GM12874 (cell line): ENCODE results near the gene PYGB.

Experiments used
- TF ChIP-seq, protein P1 (sequence below): IDR thresholded peaks from 2 replicates; pipeline ENCODE4 v1.5.1; 2011; ENCODE audit warnings: low read depth, mild to moderate bottlenecking, control low read depth, low read length, moderate library complexity; ENCODE audit not compliant: insufficient read depth

The PYGB gene

DNA sequence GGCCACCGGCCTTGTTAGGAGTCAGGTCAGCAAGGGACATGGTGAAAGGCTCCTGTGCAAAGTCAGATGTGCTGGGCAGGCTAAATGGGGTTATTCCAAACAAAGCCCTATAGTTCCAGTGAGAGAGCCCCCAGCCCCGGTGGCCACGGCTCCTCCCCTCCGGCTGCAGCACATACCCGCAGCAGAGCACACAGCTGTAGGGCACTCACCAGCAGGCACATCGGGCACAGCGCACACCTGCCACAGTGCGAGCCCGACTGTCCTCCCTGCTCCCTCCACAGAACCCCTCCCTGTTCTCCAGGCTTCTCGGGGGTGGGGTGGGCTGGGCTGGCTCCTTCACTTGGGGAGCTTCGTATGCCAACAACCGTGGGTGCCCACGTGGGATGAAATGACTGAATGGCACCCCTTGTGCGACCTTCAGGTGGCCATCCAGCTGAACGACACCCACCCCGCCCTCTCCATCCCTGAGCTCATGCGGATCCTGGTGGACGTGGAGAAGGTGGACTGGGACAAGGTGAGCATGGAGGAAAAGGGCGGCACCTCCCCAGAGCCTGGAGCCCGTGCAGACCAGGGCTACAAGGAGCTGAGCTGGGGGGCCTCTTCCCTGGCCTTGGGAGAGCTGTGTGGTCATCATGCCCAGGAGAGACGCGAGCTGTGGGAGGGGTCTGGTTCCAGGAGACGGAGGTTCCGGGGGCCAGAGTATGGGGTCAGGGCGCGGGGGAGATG is 30.9 kb downstream of the PYGB start:
- TF ChIP-seq, protein P1, sequence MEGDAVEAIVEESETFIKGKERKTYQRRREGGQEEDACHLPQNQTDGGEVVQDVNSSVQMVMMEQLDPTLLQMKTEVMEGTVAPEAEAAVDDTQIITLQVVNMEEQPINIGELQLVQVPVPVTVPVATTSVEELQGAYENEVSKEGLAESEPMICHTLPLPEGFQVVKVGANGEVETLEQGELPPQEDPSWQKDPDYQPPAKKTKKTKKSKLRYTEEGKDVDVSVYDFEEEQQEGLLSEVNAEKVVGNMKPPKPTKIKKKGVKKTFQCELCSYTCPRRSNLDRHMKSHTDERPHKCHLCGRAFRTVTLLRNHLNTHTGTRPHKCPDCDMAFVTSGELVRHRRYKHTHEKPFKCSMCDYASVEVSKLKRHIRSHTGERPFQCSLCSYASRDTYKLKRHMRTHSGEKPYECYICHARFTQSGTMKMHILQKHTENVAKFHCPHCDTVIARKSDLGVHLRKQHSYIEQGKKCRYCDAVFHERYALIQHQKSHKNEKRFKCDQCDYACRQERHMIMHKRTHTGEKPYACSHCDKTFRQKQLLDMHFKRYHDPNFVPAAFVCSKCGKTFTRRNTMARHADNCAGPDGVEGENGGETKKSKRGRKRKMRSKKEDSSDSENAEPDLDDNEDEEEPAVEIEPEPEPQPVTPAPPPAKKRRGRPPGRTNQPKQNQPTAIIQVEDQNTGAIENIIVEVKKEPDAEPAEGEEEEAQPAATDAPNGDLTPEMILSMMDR: no peak

DNA sequence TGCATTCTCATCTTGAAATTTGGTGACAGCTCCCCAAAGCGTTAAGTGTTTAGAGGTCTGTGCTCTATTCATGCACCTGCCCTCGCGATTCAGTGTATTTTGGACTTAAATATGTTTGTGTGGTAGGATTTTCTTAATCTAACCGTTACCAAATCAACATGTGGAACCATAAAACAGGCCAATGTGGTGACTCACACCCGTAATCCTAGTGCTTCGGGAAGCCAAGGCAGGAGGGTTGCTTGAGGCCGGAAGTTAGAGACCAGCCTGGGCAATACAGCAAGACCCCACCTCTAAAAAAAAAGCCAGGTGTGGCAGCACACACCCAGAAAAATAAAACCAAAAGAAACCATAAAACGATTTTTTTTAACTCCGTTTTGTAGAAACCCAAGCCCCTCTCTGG is 31.5 kb downstream of the PYGB start:
- TF ChIP-seq, protein P1: no peak

DNA sequence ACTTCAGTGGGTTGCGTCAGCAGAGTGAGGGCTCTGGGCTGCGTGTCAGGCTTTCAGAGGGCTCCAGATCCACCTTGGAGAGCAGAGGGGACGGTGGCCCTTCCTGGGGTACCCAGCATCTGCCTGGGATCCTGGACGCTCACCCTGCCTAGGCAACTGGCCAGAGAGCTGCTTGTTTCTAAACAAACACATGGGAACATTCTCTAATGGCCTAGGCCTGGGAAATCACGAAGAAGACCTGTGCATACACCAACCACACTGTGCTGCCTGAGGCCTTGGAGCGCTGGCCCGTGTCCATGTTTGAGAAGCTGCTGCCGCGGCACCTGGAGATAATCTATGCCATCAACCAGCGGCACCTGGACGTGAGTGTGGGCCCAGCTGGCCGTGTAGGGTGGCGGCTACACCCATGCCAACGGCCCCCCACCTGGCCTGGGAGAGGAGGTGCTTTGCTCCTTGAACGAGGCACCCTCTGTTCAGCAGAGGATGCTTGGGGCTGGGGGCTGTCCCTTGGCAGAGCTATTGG is 32.2 kb downstream of the PYGB start:
- TF ChIP-seq, protein P1: no peak

DNA sequence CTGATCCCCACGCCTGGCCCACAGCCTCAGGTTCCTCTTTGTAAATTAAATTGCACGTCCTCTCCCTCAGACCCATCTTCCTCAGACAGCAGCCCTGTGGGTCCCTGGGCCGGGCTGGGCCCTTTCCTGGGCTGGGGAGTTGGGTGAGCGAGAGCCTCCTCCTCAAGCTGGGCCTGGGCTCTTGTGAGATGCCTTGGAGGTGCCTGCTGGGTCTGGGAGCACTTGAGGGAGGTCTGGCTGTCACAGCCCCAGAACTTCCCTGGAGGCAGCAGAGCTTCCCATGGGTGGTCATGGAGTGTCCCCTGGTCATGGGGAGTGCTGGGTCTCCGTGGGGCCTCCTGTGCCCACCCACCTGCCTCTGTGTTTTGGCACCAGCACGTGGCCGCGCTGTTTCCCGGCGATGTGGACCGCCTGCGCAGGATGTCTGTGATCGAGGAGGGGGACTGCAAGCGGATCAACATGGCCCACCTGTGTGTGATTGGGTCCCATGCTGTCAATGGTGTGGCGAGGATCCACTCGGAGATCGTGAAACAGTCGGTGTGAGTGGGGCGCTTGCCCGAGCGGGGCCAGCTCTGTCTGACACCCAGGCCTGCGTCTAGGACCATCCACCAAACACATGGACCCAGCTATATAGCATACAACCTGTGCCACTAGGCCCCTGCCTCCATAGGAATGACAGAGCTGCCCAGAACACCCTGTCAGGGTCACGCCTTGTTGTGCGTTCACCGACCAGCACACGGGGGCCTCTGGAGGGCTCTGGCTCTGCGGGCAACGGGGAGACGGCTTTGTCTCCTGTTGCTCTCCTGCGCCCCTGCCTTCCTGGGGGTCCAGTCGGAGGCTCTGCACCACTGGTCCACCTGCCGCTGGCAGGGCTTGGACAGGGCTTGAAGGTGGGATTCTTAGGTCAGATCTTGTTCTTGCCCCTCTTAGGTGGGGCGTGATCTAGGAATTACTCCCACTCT is 33.0 kb downstream of the PYGB start:
- TF ChIP-seq, protein P1: no peak

DNA sequence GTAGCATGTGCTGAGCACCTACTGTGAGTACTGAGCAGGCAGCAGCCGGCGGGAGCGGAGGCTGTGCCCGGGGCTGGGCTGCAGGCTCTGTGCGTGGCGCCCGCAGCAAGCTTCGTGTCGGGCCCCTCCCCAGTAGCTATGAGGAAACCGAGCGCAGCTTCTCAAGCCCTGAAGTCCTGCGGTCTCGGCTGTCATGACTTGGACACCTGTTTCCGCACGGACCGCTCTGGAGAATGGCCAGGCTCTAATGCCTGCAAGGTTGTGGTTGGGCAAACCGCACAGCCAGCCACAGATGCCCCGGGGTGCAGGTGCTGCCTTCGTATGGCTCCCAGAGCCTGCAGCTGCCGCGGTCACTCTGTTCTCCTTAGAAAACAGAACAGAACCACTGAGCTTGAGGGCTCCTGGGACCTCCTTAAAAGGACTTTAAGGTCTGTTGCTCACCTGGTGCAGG is 33.7 kb downstream of the PYGB start:
- TF ChIP-seq, protein P1: no peak

DNA sequence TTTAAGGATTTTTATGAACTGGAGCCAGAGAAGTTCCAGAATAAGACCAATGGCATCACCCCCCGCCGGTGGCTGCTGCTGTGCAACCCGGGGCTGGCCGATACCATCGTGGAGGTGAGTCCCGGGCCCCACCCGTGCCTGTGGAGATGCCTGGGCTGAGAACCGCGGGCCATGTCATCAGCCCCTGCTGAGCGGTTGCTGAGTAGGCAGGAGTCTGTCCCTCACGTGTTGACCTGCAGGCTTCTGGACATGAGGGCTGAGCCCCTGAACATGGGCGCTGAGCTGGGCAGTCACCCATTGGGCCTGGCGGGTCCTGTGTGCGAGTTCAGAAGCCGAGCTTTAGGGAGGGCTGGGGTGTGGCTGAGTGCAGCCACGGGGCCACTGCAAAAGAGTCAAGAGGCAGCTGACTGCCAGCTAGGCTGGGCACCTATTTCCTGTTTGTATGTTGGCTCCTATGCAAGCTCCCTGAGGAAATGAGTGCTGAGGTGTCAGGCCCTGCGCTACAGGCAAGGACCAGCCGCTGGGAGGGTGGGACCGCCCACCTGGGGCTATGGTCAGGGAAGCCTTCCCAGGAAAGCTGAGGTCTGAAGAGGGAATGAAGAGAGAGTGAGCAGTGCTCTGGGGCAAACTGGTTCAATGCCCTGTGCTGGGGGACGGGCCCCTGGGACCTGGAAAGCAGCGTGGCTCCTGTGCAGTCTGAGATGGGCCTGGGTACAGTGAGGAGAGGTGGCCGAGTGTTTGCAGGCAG is 34.3 kb downstream of the PYGB start:
- TF ChIP-seq, protein P1: no peak
